Measurements from ENCODE around the gene CSNK1A1L. TPM values are rescaled to one million over a fixed set of nuclear protein-coding genes. Genes with fewer than 3 reads are reported as not detected.

CSNK1A1L gene
- total RNA-seq, 1 experiment from 2014 or later, result not detected

DNA sequence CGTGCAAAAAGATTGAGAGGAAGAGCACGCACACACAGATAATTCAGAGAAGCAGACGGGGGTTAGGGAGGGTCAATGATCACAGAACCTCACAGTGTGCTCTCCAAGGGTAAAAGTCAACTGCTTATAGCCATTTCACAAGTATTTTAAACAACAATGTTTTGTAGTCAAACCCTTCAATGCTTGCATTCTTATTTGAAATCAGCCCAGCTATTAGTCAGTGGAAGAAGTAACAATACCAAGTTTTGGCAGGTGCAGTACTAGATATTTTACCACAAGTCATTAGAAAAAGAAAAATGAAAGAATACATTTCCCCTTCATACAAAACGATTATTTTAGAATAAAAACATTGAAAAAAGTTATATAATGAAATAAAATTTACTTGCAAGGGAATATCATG lies 2.6 kb downstream of the CSNK1A1L start:
- TF ChIP-seq, protein P1, sequence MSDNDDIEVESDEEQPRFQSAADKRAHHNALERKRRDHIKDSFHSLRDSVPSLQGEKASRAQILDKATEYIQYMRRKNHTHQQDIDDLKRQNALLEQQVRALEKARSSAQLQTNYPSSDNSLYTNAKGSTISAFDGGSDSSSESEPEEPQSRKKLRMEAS (IDR thresholded peaks at IDR 0.05), result no peak
- TF ChIP-seq JUND (IDR thresholded peaks at IDR 0.05), result no peak
- no peak for TF ChIP-seq EZH2phosphoT487 (IDR thresholded peaks at IDR 0.05; ENCODE audit: borderline replicate concordance)
- no peak for TF ChIP-seq SRF (IDR thresholded peaks at IDR 0.05; ENCODE audit: low read depth)
- TF ChIP-seq ZNF274 (IDR thresholded peaks at IDR 0.05; ENCODE audit: low read depth, low read length), result no peak
- no peak for TF ChIP-seq RAD21 (IDR thresholded peaks at IDR 0.05; ENCODE audit: low read depth)
- no peak for TF ChIP-seq ELF1 (IDR thresholded peaks at IDR 0.05; ENCODE audit: borderline replicate concordance, low read depth)
- no peak for TF ChIP-seq FOSL1 (IDR thresholded peaks at IDR 0.05; ENCODE audit: low read depth)
- no peak for TF ChIP-seq TCF7L2 (IDR thresholded peaks at IDR 0.05; ENCODE audit: borderline replicate concordance, extremely low read depth, insufficient read depth, insufficient read length)
- ChIA-PET CTCF (no interaction called here), POLR2A (no interaction called here), RAD21 (ENCODE audit: low non-redundant PET in 1 of 2, low total read pairs in 2 of 2, uncharacterized antibody in 2 of 2, unreplicated experiment in 2 of 2) (no interaction called here)
- Histone ChIP-seq H3K4me1 (ENCODE audit: control insufficient read depth in 1 of 2, insufficient read depth in 2 of 2, low read length in 2 of 2) (no peaks in the 10 kb centered on the region), H4K20me1 (ENCODE audit: insufficient read depth) (no peaks in the 10 kb centered on the region), H3K4me2 (ENCODE audit: low read length) (no peak overlapping the region), H3K27ac (ENCODE audit: low read depth, low read length) (no peak overlapping the region), H3K9me3 (ENCODE audit: control insufficient read depth in 1 of 2, insufficient read depth in 1 of 2, low read depth in 1 of 2, low read length in 2 of 2) (no peaks in the 10 kb centered on the region), H3K36me3 (ENCODE audit: control insufficient read depth in 1 of 2, insufficient read depth in 2 of 2, low read length in 2 of 2) (no peaks in the 10 kb centered on the region), H3K4me3 (replicated peaks in 1 of 2; ENCODE audit: low read depth in 1 of 2, low read length in 2 of 2) (no peak overlapping the region), H3K79me2 (ENCODE audit: insufficient read depth, low read length) (no peaks in the 10 kb centered on the region), H3K9me2 (ENCODE audit: insufficient read depth) (no peaks in the 10 kb centered on the region), H3K27me3 (ENCODE audit: insufficient read depth, low read length) (peaks cover 38% of the 10 kb centered on the region), H3K9ac (ENCODE audit: low read length) (no peak overlapping the region), H2AFZ (ENCODE audit: low read depth, low read length, poor library complexity, severe bottlenecking) (no peak overlapping the region)
- intact Hi-C loops (cut with micrococcal nuclease), result loop anchor here (10.0 kb wide), 1 partner anchor 1482 kb away; no protein-coding TSS in a partner anchor
- ATAC-seq (no peak), DNase-seq (ENCODE audit: low read depth, low spot score) (no peak)
- no TSS peak for BruUV-seq (replicated peaks)

DNA sequence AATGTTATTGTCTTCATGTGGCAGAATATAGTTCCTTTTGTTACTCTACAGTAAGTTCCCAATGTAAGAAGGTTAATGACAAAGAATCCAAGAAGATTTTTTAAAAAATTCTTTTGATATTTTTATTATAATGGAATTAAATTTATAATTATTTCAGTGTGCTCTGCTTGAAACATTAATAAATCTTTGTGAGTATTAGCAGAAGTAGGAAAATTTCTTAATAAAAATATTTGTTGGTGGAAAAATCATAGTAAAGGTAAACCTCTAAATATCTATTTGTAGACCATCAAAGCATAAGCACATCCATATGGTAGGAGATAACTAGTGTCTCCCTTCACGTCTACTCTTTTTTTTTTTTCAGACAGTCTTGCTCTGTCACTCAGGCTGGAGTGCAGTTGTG lies 4.3 kb downstream of the CSNK1A1L start:
- no peaks in the 10 kb centered on the region for H3K9me2 ChIP-seq (ENCODE audit: insufficient read depth)
- ATAC-seq (no peak), DNase-seq (ENCODE audit: low read depth, low spot score) (no peak)
- H3K27ac ChIP-seq (ENCODE audit: low read depth, low read length), result no peak overlapping the region
- no peaks in the 10 kb centered on the region for H3K79me2 ChIP-seq (ENCODE audit: insufficient read depth, low read length)
- BruUV-seq (replicated peaks), result no TSS peak
- no peak overlapping the region for H3K4me3 ChIP-seq (replicated peaks in 1 of 2; ENCODE audit: low read depth in 1 of 2, low read length in 2 of 2)
- H3K9me3 ChIP-seq (ENCODE audit: control insufficient read depth in 1 of 2, insufficient read depth in 1 of 2, low read depth in 1 of 2, low read length in 2 of 2), result no peaks in the 10 kb centered on the region
- no peaks in the 10 kb centered on the region for H4K20me1 ChIP-seq (ENCODE audit: insufficient read depth)
- ChIA-PET RAD21 (ENCODE audit: low non-redundant PET in 1 of 2, low total read pairs in 2 of 2, uncharacterized antibody in 2 of 2, unreplicated experiment in 2 of 2) (no interaction called here), POLR2A (no interaction called here), CTCF (no interaction called here)
- H3K36me3 ChIP-seq (ENCODE audit: control insufficient read depth in 1 of 2, insufficient read depth in 2 of 2, low read length in 2 of 2), result no peaks in the 10 kb centered on the region
- H3K9ac ChIP-seq (ENCODE audit: low read length), result no peak overlapping the region
- H3K4me1 ChIP-seq (ENCODE audit: control insufficient read depth in 1 of 2, insufficient read depth in 2 of 2, low read length in 2 of 2), result no peaks in the 10 kb centered on the region
- peaks cover 43% of the 10 kb centered on the region for H3K27me3 ChIP-seq (ENCODE audit: insufficient read depth, low read length)
- H2AFZ ChIP-seq (ENCODE audit: low read depth, low read length, poor library complexity, severe bottlenecking), result no peak overlapping the region
- no peak overlapping the region for H3K4me2 ChIP-seq (ENCODE audit: low read length)
- intact Hi-C loops (cut with micrococcal nuclease), result loop anchor here (10.0 kb wide), 1 partner anchor 1484 kb away; no protein-coding TSS in a partner anchor
- TF ChIP-seq TCF7L2 (IDR thresholded peaks at IDR 0.05; ENCODE audit: borderline replicate concordance, extremely low read depth, insufficient read depth, insufficient read length), result no peak
- no peak for TF ChIP-seq POLR2AphosphoS5 (IDR thresholded peaks at IDR 0.05; ENCODE audit: low read depth, low read length)
- TF ChIP-seq ZNF274 (IDR thresholded peaks at IDR 0.05; ENCODE audit: low read depth, low read length), result no peak
- no peak for TF ChIP-seq EZH2phosphoT487 (IDR thresholded peaks at IDR 0.05; ENCODE audit: borderline replicate concordance)
- TF ChIP-seq, protein P2, sequence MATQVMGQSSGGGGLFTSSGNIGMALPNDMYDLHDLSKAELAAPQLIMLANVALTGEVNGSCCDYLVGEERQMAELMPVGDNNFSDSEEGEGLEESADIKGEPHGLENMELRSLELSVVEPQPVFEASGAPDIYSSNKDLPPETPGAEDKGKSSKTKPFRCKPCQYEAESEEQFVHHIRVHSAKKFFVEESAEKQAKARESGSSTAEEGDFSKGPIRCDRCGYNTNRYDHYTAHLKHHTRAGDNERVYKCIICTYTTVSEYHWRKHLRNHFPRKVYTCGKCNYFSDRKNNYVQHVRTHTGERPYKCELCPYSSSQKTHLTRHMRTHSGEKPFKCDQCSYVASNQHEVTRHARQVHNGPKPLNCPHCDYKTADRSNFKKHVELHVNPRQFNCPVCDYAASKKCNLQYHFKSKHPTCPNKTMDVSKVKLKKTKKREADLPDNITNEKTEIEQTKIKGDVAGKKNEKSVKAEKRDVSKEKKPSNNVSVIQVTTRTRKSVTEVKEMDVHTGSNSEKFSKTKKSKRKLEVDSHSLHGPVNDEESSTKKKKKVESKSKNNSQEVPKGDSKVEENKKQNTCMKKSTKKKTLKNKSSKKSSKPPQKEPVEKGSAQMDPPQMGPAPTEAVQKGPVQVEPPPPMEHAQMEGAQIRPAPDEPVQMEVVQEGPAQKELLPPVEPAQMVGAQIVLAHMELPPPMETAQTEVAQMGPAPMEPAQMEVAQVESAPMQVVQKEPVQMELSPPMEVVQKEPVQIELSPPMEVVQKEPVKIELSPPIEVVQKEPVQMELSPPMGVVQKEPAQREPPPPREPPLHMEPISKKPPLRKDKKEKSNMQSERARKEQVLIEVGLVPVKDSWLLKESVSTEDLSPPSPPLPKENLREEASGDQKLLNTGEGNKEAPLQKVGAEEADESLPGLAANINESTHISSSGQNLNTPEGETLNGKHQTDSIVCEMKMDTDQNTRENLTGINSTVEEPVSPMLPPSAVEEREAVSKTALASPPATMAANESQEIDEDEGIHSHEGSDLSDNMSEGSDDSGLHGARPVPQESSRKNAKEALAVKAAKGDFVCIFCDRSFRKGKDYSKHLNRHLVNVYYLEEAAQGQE (IDR thresholded peaks at IDR 0.05; ENCODE audit: low read depth), result no peak
